GM12878 (cell line): Measurements from ENCODE around the gene SLC35E3. TPM values are rescaled to one million over a fixed set of nuclear protein-coding genes. Genes with fewer than 3 reads are reported as not detected.

Source experiments
- ATAC-seq: fragments of 200-7000 bp; cut with Tn5 transposase; 3 replicates; pipeline ENCODE4 v1.9.1; 2020; ENCODE audit warnings: mild to moderate bottlenecking, moderate library complexity
- BruUV-seq: library from RNA; stranded (reverse); fragments of 400-500 nt; replicated peaks from 2 replicates; lab custom pipeline; 2021; lab: Mats Ljungman, UMichigan
- CTCF ChIA-PET: fragments of 300-600 bp; sonication (Branson Sonifier 250); formaldehyde crosslinking; extraction: SDS; loops from one replicate; lab custom pipeline; 2021; ENCODE audit warnings: inconsistent platforms; lab: Yijun Ruan, JAX
- POLR2A ChIA-PET: fragments of 350-600 bp; formaldehyde crosslinking; extraction: SDS; loops from one replicate; lab custom pipeline; 2021; ENCODE audit warnings: inconsistent platforms; lab: Charles Lee
- RAD21 ChIA-PET: fragments of 300-600 bp; sonication (Branson Sonifier 250); formaldehyde crosslinking; loops from one replicate; lab custom pipeline; 2023; ENCODE audit warnings: antibody characterized with exemption; ENCODE audit not compliant: unreplicated experiment; lab: Charles Lee
- SMC1A ChIA-PET: fragments of 300-600 bp; sonication (Branson Sonifier 250); formaldehyde crosslinking; loops from one replicate; lab custom pipeline; 2023; ENCODE audit not compliant: unreplicated experiment, uncharacterized antibody; lab: Charles Lee
- DNase-seq: peaks from one replicate; pipeline ENCODE4 v3.0.0-alpha.2; 2011; ENCODE audit warnings: low read depth, low spot score
- FAIRE-seq: peaks from 3 replicates; lab custom pipeline; 2011; peaks lifted over from hg19 to GRCh38; lab: Jason Lieb, UNC
- H2AFZ ChIP-seq: 2 replicates; pipeline ENCODE4 v1.6.0; 2011; ENCODE audit warnings: low read depth, low read length, control low read depth; ENCODE audit not compliant: control insufficient read depth
- H3K27ac ChIP-seq: 2 replicates; pipeline ENCODE4 v1.5.1; 2011; ENCODE audit warnings: control low read depth; ENCODE audit not compliant: control insufficient read depth, insufficient read depth
- H3K27me3 ChIP-seq, 2 experiments: replicated peaks in 1 of 2; 2 replicates each; pipeline versions ENCODE4 v1.6.0 to v1.6.1; 2011; ENCODE audit warnings: low read length in 1 of 2; ENCODE audit not compliant: control insufficient read depth in 2 of 2, insufficient read depth in 2 of 2
- H3K36me3 ChIP-seq, 2 experiments: 2 replicates each; pipeline ENCODE4 v1.5.1; 2011; ENCODE audit warnings: low read length in 1 of 2; ENCODE audit not compliant: control insufficient read depth in 2 of 2, insufficient read depth in 2 of 2
- H3K4me1 ChIP-seq: 2 replicates; pipeline ENCODE4 v1.6.1; 2011; ENCODE audit warnings: mild to moderate bottlenecking, low read length, moderate library complexity, mixed read lengths; ENCODE audit not compliant: control insufficient read depth, insufficient read depth
- H3K4me2 ChIP-seq: 2 replicates; pipeline ENCODE4 v1.6.0; 2011; ENCODE audit warnings: control low read depth; ENCODE audit not compliant: control insufficient read depth, insufficient read depth
- H3K4me3 ChIP-seq: fragments of 200-600 bp; sonication (generic); 2 replicates; pipeline ENCODE4 v1.5.1; 2016
- H3K79me2 ChIP-seq: 2 replicates; pipeline ENCODE4 v1.6.0; 2011; ENCODE audit warnings: low read length; ENCODE audit not compliant: control insufficient read depth, insufficient read depth
- H3K9ac ChIP-seq: 2 replicates; pipeline ENCODE4 v1.8.0; 2011; ENCODE audit warnings: low read length, control low read depth, mixed read lengths; ENCODE audit not compliant: control insufficient read depth, insufficient read depth
- H3K9me3 ChIP-seq: replicated peaks from 3 replicates; pipeline ENCODE4 v1.5.1; 2011; ENCODE audit warnings: mild to moderate bottlenecking, low read length; ENCODE audit not compliant: control insufficient read depth, insufficient read depth
- H4K20me1 ChIP-seq: 2 replicates; pipeline ENCODE4 v1.6.0; 2011; ENCODE audit not compliant: control insufficient read depth, insufficient read depth
- E2F4 ChIP-seq: IDR thresholded peaks from 2 replicates; pipeline ENCODE4 v1.6.1; 2012; ENCODE audit warnings: low read depth, low read length, improper control_type of control experiment
- E2F8 ChIP-seq: fragments of 450-650 bp; IDR thresholded peaks from 2 replicates; pipeline ENCODE4 v1.6.1; 2018; ENCODE audit warnings: mild to moderate bottlenecking, low read depth, moderate library complexity; ENCODE audit not compliant: partially characterized antibody
- HDAC6 ChIP-seq: fragments of 200-600 bp; sonication (generic); IDR thresholded peaks from one replicate; pipeline ENCODE4 v1.8.0; 2017; ENCODE audit warnings: antibody characterized with exemption; ENCODE audit not compliant: unreplicated experiment
- PRDM15 ChIP-seq: fragments of 450-650 bp; formaldehyde crosslinking; IDR thresholded peaks from 2 replicates; pipeline ENCODE4 v1.4.0; 2020; ENCODE audit warnings: mild to moderate bottlenecking, moderate library complexity
- STAT1 ChIP-seq: fragments of 450-650 bp; conservative IDR thresholded peaks from 2 replicates; pipeline ENCODE4 v1.6.1; 2014; ENCODE audit warnings: antibody characterized with exemption, mild to moderate bottlenecking
- TAF1 ChIP-seq: IDR thresholded peaks from 2 replicates; pipeline ENCODE4 v1.6.1; 2011; ENCODE audit warnings: mild to moderate bottlenecking, low read depth, low read length, borderline replicate concordance
- TARDBP ChIP-seq: IDR thresholded peaks from 2 replicates; pipeline ENCODE4 v1.6.1; 2016; ENCODE audit warnings: borderline replicate concordance
- YBX1 ChIP-seq: fragments of 450-650 bp; IDR thresholded peaks from 2 replicates; pipeline ENCODE4 v1.6.1; 2016; ENCODE audit warnings: antibody characterized with exemption
- ZNF217 ChIP-seq: fragments of 450-650 bp; IDR thresholded peaks from 2 replicates; pipeline ENCODE4 v1.6.1; 2017; ENCODE audit warnings: antibody characterized with exemption, mild to moderate bottlenecking
- ZNF687 ChIP-seq: fragments of 450-650 bp; IDR thresholded peaks from 2 replicates; pipeline ENCODE4 v1.6.1; 2017; ENCODE audit warnings: mild to moderate bottlenecking, moderate library complexity
- ZSCAN29 ChIP-seq: fragments of 450-650 bp; IDR thresholded peaks from 2 replicates; pipeline ENCODE4 v1.6.1; 2017; ENCODE audit warnings: mild to moderate bottlenecking, moderate library complexity
- whole genome bisulfite sequencing: methylation state at CpG from one replicate; pipeline ENCODE4 v1.1.6; 2016; ENCODE audit warnings: low lambda C conversion rate; ENCODE audit not compliant: insufficient replicate concordance, insufficient coverage; ENCODE audit errors: missing lambda C conversion rate; 5-methylcytosine and 5-hydroxymethylcytosine counted together
- in situ Hi-C: fragments of 300-500 bp; cut with MboI; formaldehyde crosslinking; loops from 9 replicates; pipeline ENCODE4 v1.14.3; 2018; ENCODE audit warnings: mixed read lengths
- intact Hi-C: fragments of 100-400 bp; cut with micrococcal nuclease; formaldehyde crosslinking; loops from one replicate; pipeline ENCODE4 v1.14.2; 2022; ENCODE audit not compliant: unreplicated experiment
- polyA plus RNA-seq, 11 experiments: library from polyadenylated mRNA; depleted of rRNA in 4 of 11; unstranded in 6 of 11; stranded (reverse) in 5 of 11; fragments of >200 nt; fragmentation: Nextera tagmentation in 4 of 11; fragmentation: Illumina TruSeq in 1 of 11; extraction: Ambion mirVana in 4 of 11; extraction: Trizol in 1 of 11; gene quantifications; 1 replicate in 1 of 11; 2 replicates in 10 of 11; pipeline versions ENCODE4 v1.2.1 to v1.2.3, GENCODE V29; 2011 to 2016; ENCODE audit warnings: inconsistent platforms in 2 of 11, missing spikeins in 2 of 11, low read depth in 1 of 11
- total RNA-seq, 4 experiments: library from RNA; depleted of rRNA in 3 of 4; stranded (reverse); fragments of >200 nt in 3 of 4; fragmentation: Illumina TruSeq in 1 of 4; extraction: Trizol in 1 of 4; gene quantifications; 2 replicates each; pipeline versions ENCODE4 v1.2.1 to v1.2.3, GENCODE V29; 2013 to 2021

Gene SLC35E3
- total and polyA plus RNA-seq, 10 of the 15 experiments (the other 5 are each of a cell fraction or from before 2014, with no cell fraction given): 3.6 to 19.8 (median 6.1) TPM

- intact Hi-C loops: no loop called here
- no peaks in the 10 kb centered on the region; the same call in 1 of the 2 replicates for H3K4me1 ChIP-seq
- no peak overlapping the region for H3K4me2 ChIP-seq
- SMC1A ChIA-PET: interaction anchor here (1.5 kb wide), 1 partner anchor 25 kb away, joined by 3 read pairs; no protein-coding TSS in a partner anchor
- BruUV-seq: no TSS peak
- no peak overlapping the region for H2AFZ ChIP-seq
- ATAC-seq: no peak
- no peak overlapping the region for H3K9ac ChIP-seq
- no peaks in the 10 kb centered on the region for H4K20me1 ChIP-seq
- H3K36me3 ChIP-seq: no peaks in the 10 kb centered on the region
- CTCF ChIA-PET: interaction anchor here (0.8 kb wide), 1 partner anchor 19 kb away, joined by 3 read pairs; the partner anchor contains the start of gene MDM2
- no peak for DNase-seq
- no peak for FAIRE-seq
- H3K27me3 ChIP-seq: no peaks in the 10 kb centered on the region
- H3K27ac ChIP-seq: no peak overlapping the region
- RAD21 ChIA-PET: interaction anchor here (1.1 kb wide), 1 partner anchor 19 kb away, joined by 3 read pairs; the partner anchor contains the start of gene MDM2
- no peaks in the 10 kb centered on the region; the same call in 2 of the 3 replicates for H3K9me3 ChIP-seq
- in situ Hi-C loops: no loop called here
- no peak overlapping the region for H3K4me3 ChIP-seq
- POLR2A ChIA-PET: interaction anchor here (0.9 to 1.4 kb wide), 2 partner anchors 14 to 18 kb away, joined by 4 to 6 read pairs; partner anchors contain the start of gene MDM2
- no peaks in the 10 kb centered on the region for H3K79me2 ChIP-seq
- 85% methylated on average over 14 of the region's 14 CpGs for WGBS
- TF ChIP-seq E2F8: no peak
- no peak for TF ChIP-seq ZSCAN29
- TF ChIP-seq STAT1: no peak
- TF ChIP-seq HDAC6: no peak
- no peak for TF ChIP-seq PRDM15 (CRISPR knock-in tag)
- no peak for TF ChIP-seq TARDBP
- no peak for TF ChIP-seq TAF1
- TF ChIP-seq ZNF217: no peak
- no peak for TF ChIP-seq ZNF687
- TF ChIP-seq YBX1: no peak
- no peak for TF ChIP-seq E2F4
Observed at GRCh38 chr12:68789144-68789878, 43.3 kb downstream of the SLC35E3 start.
